NCI-H1105 treated with DMSO at 0.1 percent for 48 hours (cell line): ENCODE data around the gene UBE2M.
"Not testable (repeated sequence)": the region's sequence is repeated elsewhere in the genome, so short reads cannot be mapped to it uniquely, and the experiment has no call there.

Experiments used
- DNase-seq: peaks from one replicate; lab custom pipeline; 2025; lab: John Stamatoyannopoulos, UW

The UBE2M gene

DNA sequence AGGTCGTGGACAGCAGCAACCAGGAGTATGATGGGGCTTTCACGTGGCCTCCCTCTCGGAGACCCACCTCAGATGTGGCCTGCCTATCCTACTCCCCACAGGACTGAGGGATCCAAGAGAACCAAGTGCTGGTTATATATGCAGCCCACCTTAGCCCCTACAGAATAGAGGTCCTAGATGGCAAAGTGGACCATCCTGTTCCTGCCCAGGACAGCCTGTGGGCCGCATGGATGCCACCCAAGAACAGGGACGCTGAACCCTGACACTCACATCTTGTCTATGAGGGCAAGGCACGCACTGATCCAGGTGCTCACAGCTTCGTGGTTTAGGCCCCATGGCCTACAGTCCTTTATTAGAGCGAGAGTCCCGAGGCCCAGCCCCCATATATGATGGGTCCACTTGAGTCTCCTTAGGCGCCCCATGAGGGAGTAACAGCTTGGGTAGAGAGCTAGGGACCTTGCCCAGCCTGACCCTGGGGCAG, 45.2 kb downstream of the UBE2M start:
- no peak for DNase-seq

DNA sequence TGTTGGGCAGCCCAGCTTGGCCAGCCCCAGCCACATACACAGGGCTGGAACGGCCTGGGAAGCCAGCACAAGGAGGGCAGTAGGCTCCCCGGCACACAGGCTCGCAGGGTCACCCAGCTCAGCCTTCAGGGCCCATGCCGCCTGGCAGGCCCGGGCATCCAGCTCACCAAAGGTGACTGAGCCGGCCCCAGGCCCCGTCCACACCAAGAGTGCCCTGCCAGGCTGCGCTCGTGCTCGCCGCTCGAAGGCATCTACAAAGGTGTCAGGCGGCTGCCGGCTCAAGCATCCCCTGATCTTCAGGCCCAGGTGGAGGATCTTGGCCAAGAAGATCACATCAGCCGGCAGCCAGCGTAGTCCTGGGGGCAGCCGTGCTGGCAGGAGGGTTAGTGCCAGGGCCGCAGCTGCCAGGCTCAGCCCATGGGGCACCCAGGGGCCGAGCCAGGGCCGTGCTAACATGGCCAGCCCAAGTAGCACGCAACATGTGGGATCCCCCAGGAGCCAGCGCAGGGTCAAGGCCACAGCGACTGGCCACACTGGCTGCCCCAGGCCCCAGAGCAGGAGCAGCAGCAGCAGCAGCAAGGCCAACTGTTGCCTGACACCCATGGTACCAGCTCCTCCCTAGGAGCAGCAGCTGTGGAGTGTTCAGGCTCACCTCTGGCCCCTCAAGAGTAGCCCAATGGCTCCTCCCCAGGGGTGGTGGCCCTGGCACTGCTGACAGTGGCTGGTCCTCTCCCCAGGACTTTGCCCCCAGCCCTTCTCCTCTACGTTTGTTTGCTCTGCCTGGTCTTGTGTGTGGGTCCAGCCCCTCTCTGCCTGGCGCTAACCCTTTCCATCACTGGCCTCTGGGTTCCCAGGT, 46.8 kb downstream of the UBE2M start, which contains the start of gene SLC27A5:
SLC27A5 (minus strand) TSS at position 640 of the 856 bp plus-strand sequence; CDS start at position 603, 37 bp downstream.
- DNase-seq, result no peak

DNA sequence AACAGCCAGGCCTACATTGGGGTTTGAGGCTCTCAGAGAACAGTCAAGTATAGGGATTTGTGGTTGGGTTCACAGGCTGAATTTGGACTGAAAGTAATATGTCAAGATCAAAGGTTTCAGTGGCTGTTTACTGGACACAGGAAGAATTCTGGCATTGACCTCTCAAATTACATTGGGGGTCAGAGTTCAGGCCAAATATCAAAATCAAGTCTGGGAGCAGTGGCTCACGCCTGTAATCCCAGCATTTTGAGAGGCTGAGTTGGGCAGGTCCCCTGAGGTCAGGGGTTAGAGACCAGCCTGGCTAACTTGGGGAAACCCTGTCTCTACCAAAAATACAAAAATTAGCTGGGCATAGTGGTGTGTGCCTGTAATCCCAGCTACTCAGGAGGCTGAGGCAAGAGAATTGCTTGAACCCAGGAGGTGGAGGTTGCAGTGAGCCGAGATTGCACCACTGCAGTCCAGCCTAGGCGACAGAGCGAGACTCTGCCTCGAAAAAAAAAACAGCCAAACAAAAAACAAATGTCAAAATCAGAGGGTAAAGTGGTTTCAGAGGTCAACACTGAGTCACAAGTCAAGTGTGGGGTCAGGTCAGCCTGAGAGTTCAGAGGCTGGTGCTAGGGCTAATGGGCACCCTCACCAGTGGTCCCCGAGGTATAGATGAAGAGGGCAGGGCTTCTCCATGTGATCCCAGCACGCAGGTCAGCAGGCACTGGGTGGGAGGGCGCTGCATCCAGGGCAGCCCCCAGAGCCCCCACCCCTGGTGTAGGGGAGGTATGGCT, 48.1 kb downstream of the UBE2M start:
- DNase-seq, result no peak

DNA sequence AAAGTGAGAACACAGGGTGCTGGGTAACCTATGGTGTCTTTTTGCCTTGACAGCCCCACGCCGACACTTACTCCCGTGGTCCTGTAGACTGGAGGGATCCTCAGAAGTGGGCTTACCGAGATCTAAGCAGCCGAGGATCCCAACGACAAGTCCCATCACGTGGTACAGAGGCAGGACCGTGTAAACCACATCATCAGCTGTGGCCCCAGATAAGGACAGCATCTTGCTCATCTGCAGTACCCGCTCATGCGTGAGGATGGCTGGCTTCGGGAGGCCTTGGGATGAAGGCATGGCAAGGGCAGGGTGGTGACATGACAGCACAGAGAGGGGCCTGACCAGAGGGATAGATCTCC, 48.7 kb downstream of the UBE2M start:
- DNase-seq, result no peak

DNA sequence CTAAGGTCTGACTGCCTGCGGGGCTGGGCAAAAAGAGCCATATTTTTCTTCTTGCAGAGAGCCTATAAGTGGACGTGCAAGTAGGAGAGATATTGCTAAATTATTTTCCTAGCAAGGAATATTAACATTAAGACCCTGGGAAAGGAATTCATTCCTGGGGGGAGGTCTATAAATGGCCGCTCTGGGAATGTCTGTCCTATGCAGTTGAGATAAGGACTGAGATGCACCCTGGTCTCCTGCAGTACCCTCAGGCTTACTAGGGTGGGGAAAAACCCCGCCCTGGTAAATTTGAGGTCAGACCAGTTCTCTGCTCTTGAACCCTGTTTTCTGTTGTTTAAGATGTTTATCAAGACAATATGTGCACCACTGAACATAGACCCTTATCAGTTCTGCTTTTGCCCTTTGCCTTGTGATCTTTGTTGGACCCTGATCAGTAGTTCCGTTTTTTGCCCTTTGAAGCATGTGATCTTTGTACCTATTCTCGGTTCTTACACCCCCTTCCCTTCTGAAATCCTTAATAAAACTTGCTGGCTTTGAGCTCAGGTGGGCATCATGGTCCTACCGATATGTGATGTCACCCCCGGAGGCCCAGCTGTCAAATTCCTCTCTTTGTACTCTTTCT, 50.7 kb downstream of the UBE2M start:
- not testable (repeated sequence) for DNase-seq
